HG03039 (cell line): ENCODE measurements around the gene IQGAP2.

Experiments
- ATAC-seq: cut with Tn5 transposase; IDR thresholded peaks from one replicate; pipeline ENCODE4 v1.9.1; 2021; ENCODE audit warnings: mild to moderate bottlenecking, moderate library complexity; ENCODE audit not compliant: unreplicated experiment

Gene IQGAP2

GRCh38 chr5:76384705-76385104, 18.4 kb upstream of the IQGAP2 start:
- ATAC-seq: no peak

- ATAC-seq: no peak
Measured at GRCh38 chr5:76385540-76385939, 17.5 kb upstream of the IQGAP2 start.

GRCh38 chr5:76386360-76386759, 16.7 kb upstream of the IQGAP2 start:
- no peak for ATAC-seq

GRCh38 chr5:76388236-76388635, 14.8 kb upstream of the IQGAP2 start:
- ATAC-seq: no peak

GRCh38 chr5:76388791-76389512, 14.1 kb upstream of the IQGAP2 start:
- no peak for ATAC-seq

GRCh38 chr5:76389513-76390154, 13.5 kb upstream of the IQGAP2 start:
- ATAC-seq: no peak

GRCh38 chr5:76391014-76391413, 12.1 kb upstream of the IQGAP2 start:
- no peak for ATAC-seq

GRCh38 chr5:76393035-76393680, 9.9 kb upstream of the IQGAP2 start:
- no peak for ATAC-seq

- ATAC-seq: no peak
Measured at GRCh38 chr5:76397200-76397599, 5.9 kb upstream of the IQGAP2 start.

GRCh38 chr5:76399268-76399667, 3.8 kb upstream of the IQGAP2 start:
- no peak for ATAC-seq

GRCh38 chr5:76400466-76400865, 2.6 kb upstream of the IQGAP2 start:
- ATAC-seq: no peak

GRCh38 chr5:76401801-76402250, 1.3 kb upstream of the IQGAP2 start:
- no peak for ATAC-seq

GRCh38 chr5:76402251-76402885, 717 bp upstream of the IQGAP2 start:
- ATAC-seq: peak; percentile 24

GRCh38 chr5:76403766-76404222, 709 bp downstream of the IQGAP2 start:
- ATAC-seq: no peak

- no peak for ATAC-seq
Measured at GRCh38 chr5:76404223-76405211, 1.4 kb downstream of the IQGAP2 start.

GRCh38 chr5:76406014-76406413, 2.9 kb downstream of the IQGAP2 start:
- no peak for ATAC-seq

- ATAC-seq: no peak
Measured at GRCh38 chr5:76406673-76407072, 3.6 kb downstream of the IQGAP2 start.

GRCh38 chr5:76408104-76408654, 5.1 kb downstream of the IQGAP2 start:
- ATAC-seq: no peak

GRCh38 chr5:76412511-76412910, 9.4 kb downstream of the IQGAP2 start:
- ATAC-seq: no peak

GRCh38 chr5:76413746-76414145, 10.7 kb downstream of the IQGAP2 start:
- ATAC-seq: no peak
